ENCODE results near the gene TRAPPC10. TPM values are rescaled to one million over a fixed set of nuclear protein-coding genes. Genes with fewer than 3 reads are reported as not detected.

TRAPPC10 gene
- total RNA-seq, 1 experiment from 2014 or later: 31.0 TPM

DNA sequence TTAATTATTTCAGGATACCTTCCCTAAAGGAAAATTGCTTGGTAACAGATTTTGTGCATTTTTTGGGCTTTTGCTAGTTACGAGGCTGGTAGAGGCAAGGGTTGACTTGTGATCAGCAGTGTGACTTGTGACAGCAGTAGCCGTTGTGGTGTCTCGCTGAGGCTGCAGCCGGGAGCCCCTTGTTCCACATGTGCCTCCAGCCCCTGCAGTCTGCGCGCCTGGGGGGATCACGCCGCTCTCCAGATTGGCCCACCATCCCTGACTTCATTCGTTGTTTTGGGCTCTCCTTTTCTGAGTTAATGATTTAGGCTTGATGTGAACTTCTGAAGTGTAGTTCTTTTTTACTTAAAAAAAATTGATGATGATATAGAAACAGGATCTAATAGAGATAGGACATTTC lies 41.5 kb downstream of the TRAPPC10 start:
- Histone ChIP-seq H3K36me3 (peaks cover 10% of the 10 kb centered on the region), H3K4me1 (no peaks in the 10 kb centered on the region), H3K9me3 (replicated peaks) (no peaks in the 10 kb centered on the region), H3K27me3 (no peaks in the 10 kb centered on the region), H3K4me3 (no peak overlapping the region), H3K27ac (no peak overlapping the region)
- no peak for DNase-seq

DNA sequence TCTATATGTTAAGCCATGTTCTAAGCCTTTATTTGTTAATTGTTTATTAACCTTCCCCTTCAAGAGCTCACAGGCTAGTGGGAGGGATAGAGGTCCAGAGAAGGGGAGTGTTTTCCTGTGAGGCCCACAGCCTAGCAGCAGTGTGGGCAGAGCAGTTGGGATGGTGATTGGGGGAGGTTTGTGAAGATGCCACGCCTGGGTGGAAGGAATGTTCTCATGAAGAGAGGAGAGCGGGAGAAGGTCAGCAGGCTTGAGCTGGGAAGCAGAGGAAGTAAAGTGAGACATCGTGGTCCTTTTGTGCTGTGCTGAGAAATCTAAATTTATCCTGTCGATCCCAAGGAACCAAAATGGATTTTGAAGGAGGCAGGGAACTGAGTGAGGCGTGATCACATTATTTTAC lies 42.6 kb downstream of the TRAPPC10 start:
- Histone ChIP-seq H3K27ac (no peak overlapping the region), H3K36me3 (peaks cover 11% of the 10 kb centered on the region), H3K4me3 (no peak overlapping the region), H3K9me3 (replicated peaks) (no peaks in the 10 kb centered on the region), H3K4me1 (no peaks in the 10 kb centered on the region), H3K27me3 (no peaks in the 10 kb centered on the region)
- no peak for DNase-seq

DNA sequence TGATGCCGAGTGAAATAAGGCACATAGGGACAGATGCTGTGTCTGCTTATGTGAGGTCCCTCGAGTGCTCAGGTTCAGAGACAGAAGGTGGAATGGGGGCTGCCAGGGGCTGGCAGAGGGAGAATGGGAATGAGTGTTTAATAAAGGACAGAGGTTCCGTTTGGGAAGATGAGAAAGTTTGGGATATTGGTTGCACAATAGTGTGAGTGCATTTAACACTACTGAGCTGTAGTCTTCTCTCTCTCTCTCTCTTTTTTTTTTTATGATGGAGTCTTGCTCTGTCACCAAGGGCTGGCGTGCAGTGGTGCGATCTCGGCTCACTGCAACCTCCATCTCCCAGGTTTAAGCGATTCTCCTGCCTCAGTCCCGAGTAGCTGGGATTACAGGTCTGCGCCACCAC lies 44.9 kb downstream of the TRAPPC10 start:
- Histone ChIP-seq H3K9me3 (replicated peaks) (no peaks in the 10 kb centered on the region), H3K36me3 (peaks cover 25% of the 10 kb centered on the region), H3K4me3 (no peak overlapping the region), H3K4me1 (no peaks in the 10 kb centered on the region), H3K27me3 (no peaks in the 10 kb centered on the region), H3K27ac (no peak overlapping the region)
- DNase-seq: no peak

DNA sequence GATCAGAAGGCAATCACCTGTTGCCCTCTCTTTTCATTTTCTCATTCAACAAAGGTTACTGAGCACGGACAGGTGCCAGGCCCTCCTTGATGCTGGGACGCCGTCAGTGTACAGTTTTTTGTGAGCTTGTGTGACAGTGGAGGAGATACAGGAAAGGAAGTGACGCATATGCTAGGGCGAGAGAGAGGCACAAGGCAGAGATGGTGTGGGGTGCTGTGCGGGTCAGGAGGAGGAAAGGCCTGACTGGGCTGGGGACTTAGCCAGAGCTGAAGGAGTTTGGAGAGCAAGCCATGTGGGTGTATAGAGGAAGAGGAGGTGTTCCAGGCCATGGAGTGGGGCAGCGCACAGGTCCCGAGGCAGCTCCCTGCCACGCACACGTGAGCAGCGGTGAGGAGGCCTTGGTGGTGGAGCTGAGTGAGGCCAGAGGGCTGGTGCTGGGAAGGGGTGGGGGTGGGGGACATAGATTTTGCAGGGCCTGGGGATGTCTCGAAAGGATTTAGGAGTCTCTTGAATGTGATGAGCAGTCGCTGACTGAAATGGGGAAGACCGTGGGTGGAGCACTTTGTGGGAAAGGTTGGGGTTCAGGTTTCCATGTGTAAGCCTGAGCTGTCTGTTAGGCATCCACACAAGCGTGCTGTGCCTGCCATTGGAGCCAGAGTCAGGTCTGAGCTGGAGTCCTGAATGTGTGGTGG lies 46.0 kb downstream of the TRAPPC10 start:
- no peak for DNase-seq
- Histone ChIP-seq H3K27me3 (no peaks in the 10 kb centered on the region), H3K36me3 (peaks cover 28% of the 10 kb centered on the region), H3K4me3 (no peak overlapping the region), H3K9me3 (replicated peaks) (no peaks in the 10 kb centered on the region), H3K27ac (no peak overlapping the region), H3K4me1 (no peaks in the 10 kb centered on the region)

DNA sequence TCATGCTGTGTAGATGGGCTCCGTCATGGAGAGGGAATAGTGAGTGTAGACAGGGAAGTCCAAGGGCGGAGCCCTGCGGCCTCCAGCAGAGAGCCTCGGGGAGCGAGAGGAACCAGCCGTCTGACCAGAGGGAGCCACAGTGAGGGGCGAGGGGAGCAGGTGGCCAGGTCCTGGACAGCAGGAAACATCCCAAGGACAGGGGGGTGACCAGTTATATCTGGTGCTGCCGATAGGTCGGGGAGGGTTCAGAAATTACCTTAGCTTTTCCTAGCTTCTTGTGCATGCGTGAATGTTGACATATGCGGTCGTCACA lies 46.5 kb downstream of the TRAPPC10 start:
- Histone ChIP-seq H3K4me3 (no peak overlapping the region), H3K36me3 (peaks cover 34% of the 10 kb centered on the region), H3K4me1 (no peaks in the 10 kb centered on the region), H3K9me3 (replicated peaks) (no peaks in the 10 kb centered on the region), H3K27ac (no peak overlapping the region), H3K27me3 (no peaks in the 10 kb centered on the region)
- DNase-seq: no peak

DNA sequence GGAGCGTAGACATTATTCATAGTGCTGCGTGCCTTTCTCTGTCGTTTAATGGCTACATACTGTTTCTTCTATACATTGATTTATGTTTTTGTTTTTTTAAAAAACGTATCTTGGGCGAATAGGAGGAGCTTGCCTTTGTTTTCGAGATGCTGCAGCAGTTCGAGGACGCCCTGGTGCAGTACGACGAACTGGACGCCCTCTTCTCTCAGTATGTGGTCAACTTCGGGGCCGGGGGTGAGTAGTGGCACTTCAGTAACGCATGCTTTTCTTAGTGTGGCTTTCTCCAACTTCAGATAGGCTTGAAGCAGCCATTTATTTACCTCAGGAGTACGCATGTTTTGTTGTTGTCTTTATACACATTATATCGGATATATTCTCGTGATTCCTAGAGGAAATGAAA lies 46.9 kb downstream of the TRAPPC10 start:
- no peak overlapping the region for H3K4me3 ChIP-seq
- no peak for DNase-seq
- H3K27ac ChIP-seq: no peak overlapping the region
- H3K9me3 ChIP-seq (replicated peaks): no peaks in the 10 kb centered on the region
- no peaks in the 10 kb centered on the region for H3K27me3 ChIP-seq
- peaks cover 37% of the 10 kb centered on the region for H3K36me3 ChIP-seq
- H3K4me1 ChIP-seq: no peaks in the 10 kb centered on the region

GRCh38 chr21:44059710-44060109 lies 47.6 kb downstream of the TRAPPC10 start:
- no peak for DNase-seq
- Histone ChIP-seq H3K4me3 (no peak overlapping the region), H3K27me3 (no peaks in the 10 kb centered on the region)

GRCh38 chr21:44062380-44062779 lies 50.3 kb downstream of the TRAPPC10 start:
- no peak for DNase-seq
- H3K4me3 ChIP-seq: no peak overlapping the region
- peaks cover 29% of the 10 kb centered on the region for H3K36me3 ChIP-seq
- H3K9me3 ChIP-seq (replicated peaks): no peaks in the 10 kb centered on the region
- H3K27me3 ChIP-seq: no peaks in the 10 kb centered on the region
- H3K4me1 ChIP-seq: no peaks in the 10 kb centered on the region
- H3K27ac ChIP-seq: no peak overlapping the region

More at GRCh38 chr21:44059710-44060109, 47.6 kb downstream of the TRAPPC10 start:
- Histone ChIP-seq H3K4me1 (no peaks in the 10 kb centered on the region), H3K36me3 (peaks cover 39% of the 10 kb centered on the region), H3K9me3 (replicated peaks) (no peaks in the 10 kb centered on the region), H3K27ac (no peak overlapping the region)

DNA sequence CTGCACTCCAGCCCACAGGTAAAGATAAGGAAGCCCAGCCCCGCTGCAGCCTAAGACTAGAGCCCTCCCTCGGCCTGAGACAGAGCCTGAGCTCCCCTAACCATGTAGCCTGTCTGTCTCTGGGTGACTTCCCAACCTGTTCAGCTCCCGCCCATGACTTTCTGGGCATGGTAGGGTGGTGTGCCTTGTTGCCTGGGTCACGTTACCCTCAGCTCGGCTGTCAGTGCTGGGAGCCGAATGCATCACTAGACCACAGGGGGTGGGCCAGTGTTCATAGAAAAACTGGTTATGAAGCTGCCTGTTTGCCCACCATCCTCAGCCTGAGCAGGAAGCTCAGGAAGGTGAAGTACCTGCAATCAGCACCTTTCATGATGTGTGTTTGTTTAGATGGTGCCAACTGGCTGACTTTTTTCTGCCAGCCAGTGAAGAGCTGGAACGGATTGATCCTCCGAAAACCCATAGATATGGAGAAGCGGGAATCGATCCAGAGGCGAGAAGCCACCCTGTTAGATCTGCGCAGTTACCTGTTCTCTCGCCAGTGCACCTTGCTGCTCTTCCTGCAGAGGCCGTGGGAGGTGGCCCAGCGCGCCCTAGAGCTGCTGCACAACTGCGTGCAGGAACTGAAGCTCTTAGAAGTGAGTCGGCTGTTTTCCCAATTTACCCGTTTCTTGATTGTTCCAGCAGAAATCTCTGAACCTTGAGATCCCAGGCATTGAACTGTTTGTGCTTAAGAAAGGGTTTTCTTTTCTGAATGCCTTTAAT lies 51.2 kb downstream of the TRAPPC10 start:
- Histone ChIP-seq H3K36me3 (peaks cover 29% of the 10 kb centered on the region), H3K9me3 (replicated peaks) (no peaks in the 10 kb centered on the region), H3K27ac (no peak overlapping the region), H3K4me3 (no peak overlapping the region), H3K27me3 (no peaks in the 10 kb centered on the region), H3K4me1 (no peaks in the 10 kb centered on the region)
- DNase-seq: no peak

DNA sequence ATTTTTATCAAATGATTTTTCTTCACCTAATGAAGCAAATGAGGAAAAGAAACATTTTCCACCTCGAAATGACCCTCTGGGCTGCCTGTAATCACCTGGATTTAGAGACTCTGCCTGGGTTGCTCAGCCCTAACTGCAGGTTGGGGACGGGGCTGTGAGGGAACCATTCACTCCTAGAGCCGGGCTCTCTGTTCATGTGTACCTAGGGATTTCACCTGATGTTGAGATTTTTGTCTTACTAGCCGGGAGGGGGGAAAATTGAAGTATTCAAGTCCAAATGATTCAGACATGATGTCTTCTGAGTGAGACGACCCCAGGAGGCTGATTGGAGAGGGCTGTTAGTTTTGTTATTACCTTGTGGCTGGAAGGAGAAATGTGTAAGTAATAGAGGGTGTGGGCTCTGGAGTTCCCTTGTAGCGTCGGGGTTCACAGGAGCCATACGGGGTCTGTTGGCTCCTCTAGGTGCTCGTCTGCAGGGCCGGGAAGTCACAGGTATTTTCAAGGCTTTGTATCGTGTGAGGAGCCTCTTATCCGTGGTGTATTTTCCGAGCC lies 52.8 kb downstream of the TRAPPC10 start:
- Histone ChIP-seq H3K27me3 (no peaks in the 10 kb centered on the region), H3K4me1 (no peaks in the 10 kb centered on the region), H3K27ac (no peak overlapping the region), H3K36me3 (peaks cover 25% of the 10 kb centered on the region), H3K4me3 (no peak overlapping the region), H3K9me3 (replicated peaks) (no peaks in the 10 kb centered on the region)
- no peak for DNase-seq

DNA sequence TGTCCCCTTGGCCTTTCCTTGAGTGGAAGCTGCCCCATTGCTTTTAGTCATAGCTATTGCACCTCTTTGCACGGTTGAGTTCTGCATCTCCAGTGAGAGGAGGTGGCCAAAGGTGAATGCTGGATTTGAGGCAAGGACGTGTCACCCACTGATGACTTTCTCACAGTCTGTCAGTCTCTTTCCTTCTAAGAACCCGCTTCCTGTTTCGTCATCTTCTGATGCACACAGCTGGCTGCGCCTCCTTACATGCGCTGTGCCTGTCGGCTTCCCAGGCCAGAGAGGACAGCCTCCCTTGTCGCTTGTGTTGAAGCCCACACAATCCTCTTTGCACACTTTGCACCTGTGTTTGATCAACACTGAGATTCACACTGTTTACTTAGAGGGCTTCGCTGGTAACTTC lies 53.3 kb downstream of the TRAPPC10 start:
- Histone ChIP-seq H3K4me3 (no peak overlapping the region), H3K27me3 (no peaks in the 10 kb centered on the region), H3K36me3 (peaks cover 22% of the 10 kb centered on the region), H3K4me1 (no peaks in the 10 kb centered on the region), H3K27ac (no peak overlapping the region), H3K9me3 (replicated peaks) (no peaks in the 10 kb centered on the region)
- no peak for DNase-seq

GRCh38 chr21:44066116-44066515 lies 54.0 kb downstream of the TRAPPC10 start:
- Histone ChIP-seq H3K4me3 (no peak overlapping the region), H3K4me1 (no peaks in the 10 kb centered on the region), H3K36me3 (peaks cover 18% of the 10 kb centered on the region), H3K9me3 (replicated peaks) (no peaks in the 10 kb centered on the region), H3K27ac (no peak overlapping the region), H3K27me3 (no peaks in the 10 kb centered on the region)
- no peak for DNase-seq

GRCh38 chr21:44067011-44067839 lies 55.1 kb downstream of the TRAPPC10 start:
- Histone ChIP-seq H3K36me3 (peaks cover 16% of the 10 kb centered on the region), H3K4me1 (no peaks in the 10 kb centered on the region), H3K27ac (no peak overlapping the region), H3K9me3 (replicated peaks) (no peaks in the 10 kb centered on the region), H3K4me3 (no peak overlapping the region), H3K27me3 (no peaks in the 10 kb centered on the region)
- no peak for DNase-seq

- Histone ChIP-seq H3K36me3 (peaks cover 2% of the 10 kb centered on the region; the same call in 1 of the 2 replicates), H3K27me3 (no peaks in the 10 kb centered on the region), H3K4me3 (no peak overlapping the region), H3K9me3 (replicated peaks) (no peaks in the 10 kb centered on the region), H3K4me1 (no peaks in the 10 kb centered on the region), H3K27ac (no peak overlapping the region)
- DNase-seq: no peak
These were observed 58.3 kb downstream of the TRAPPC10 start for GRCh38 chr21:44070391-44070790.

Measured in SJCRH30 (cell line).